Chondrocyte (in vitro differentiated cells): ENCODE data around the gene PHF5A. TPM values are rescaled to one million over a fixed set of nuclear protein-coding genes. Genes with fewer than 3 reads are reported as not detected.

ENCODE experiments used
- DNase-seq: peaks from one replicate; pipeline ENCODE4 v3.0.0; 2021; ENCODE audit warnings: mixed read lengths, low spot score
- H3K27ac Mint-ChIP-seq: one replicate; pipeline ENCODE4 v1.8.0; 2021; ENCODE audit warnings: mild to moderate bottlenecking, moderate library complexity, mixed read lengths; ENCODE audit not compliant: unreplicated experiment
- H3K27me3 Mint-ChIP-seq: 2 replicates; pipeline ENCODE4 v1.8.0; 2021; ENCODE audit warnings: low read depth, mixed read lengths
- H3K36me3 Mint-ChIP-seq: 2 replicates; pipeline ENCODE4 v1.8.0; 2021; ENCODE audit warnings: low read depth, mixed read lengths
- H3K4me1 Mint-ChIP-seq: 2 replicates; pipeline ENCODE4 v1.8.0; 2021; ENCODE audit warnings: low read depth, mild to moderate bottlenecking, mixed read lengths
- H3K4me3 Mint-ChIP-seq: one replicate; pipeline ENCODE4 v1.8.0; 2021; ENCODE audit warnings: mild to moderate bottlenecking, moderate library complexity, mixed read lengths; ENCODE audit not compliant: unreplicated experiment
- H3K9me3 Mint-ChIP-seq: 2 replicates; pipeline ENCODE4 v1.8.0; 2021; ENCODE audit warnings: low read depth, mixed read lengths
- CTCF ChIP-seq: fragments of 200-600 bp; sonication (generic); IDR thresholded peaks from 2 replicates; pipeline ENCODE4 v1.5.0; 2021; ENCODE audit warnings: antibody characterized with exemption, mild to moderate bottlenecking, moderate library complexity
- total RNA-seq: library from RNA; stranded (reverse); gene quantifications from 3 replicates; pipeline ENCODE4 v1.2.1, GENCODE V29; 2021

PHF5A gene
- total RNA-seq, 1 donor from 2014 or later = 26.8 TPM

DNA sequence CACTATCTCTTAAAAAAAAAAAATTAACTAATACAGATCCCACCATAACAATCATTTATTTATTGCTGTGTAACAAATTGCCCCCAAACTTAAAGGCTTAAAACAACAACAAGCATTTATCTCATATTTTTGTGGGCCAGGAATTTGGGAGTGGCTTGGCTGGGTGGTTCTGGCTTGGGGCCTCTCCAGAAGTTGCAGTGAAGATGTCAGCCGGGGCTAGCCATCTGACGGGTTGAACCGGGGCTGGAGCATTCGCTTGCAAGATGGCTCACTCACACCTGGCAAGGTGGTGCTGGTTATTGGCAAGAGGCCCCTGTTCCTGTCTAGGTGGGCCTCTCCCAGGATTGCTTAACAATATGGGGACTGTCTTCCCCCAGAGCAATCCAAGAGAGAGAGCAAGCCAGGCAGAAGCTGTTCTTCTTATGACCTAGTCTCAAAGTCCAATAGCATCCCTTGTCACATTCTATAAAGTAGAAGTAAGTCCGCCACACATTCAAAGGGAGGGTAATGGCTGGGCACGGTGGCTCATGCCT lies 29.9 kb upstream of the PHF5A start:
- Mint-ChIP-seq H3K4me3 (no peak overlapping the region), H3K9me3 (no peaks in the 10 kb centered on the region), H3K36me3 (peaks cover 13% of the 10 kb centered on the region), H3K27me3 (no peaks in the 10 kb centered on the region), H3K4me1 (no peaks in the 10 kb centered on the region), H3K27ac (no peak overlapping the region)
- no peak for DNase-seq
- TF ChIP-seq CTCF = no peak

DNA sequence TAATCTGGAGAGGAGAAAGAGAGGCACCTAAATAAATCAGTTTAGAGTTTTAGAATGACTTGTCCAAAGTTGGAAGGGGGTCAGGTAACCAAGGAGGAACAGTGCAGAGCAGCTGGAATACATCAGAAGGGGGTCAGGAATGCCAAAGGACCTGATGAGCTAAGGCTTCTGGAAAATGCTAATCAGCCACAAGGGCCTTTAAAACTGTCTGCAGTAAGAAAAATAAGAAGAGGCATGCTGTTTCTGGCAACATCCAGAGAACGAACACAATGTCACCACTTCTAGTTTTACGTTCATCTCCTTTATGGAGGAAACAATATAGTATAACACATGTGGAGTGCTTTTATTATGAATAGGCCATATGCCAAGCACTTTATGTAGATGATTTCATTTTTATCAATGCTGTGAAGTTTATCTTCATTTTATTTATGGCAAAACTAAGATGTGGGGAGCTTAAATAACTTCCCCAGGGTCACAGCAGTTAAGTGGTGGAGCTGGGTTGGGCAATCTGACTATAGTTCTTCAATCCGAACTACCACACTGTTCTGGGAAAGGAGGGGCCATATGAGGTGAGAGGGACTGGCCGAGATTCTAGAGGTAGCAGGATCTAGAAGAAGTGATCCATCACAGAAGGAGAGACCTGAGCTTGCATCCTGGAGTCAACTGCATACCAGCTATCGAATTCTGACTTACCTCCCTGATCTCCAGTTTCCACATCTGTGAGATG lies 23.0 kb upstream of the PHF5A start:
- DNase-seq = no peak
- peaks cover 14% of the 10 kb centered on the region for H3K4me1 Mint-ChIP-seq
- peaks cover 1% of the 10 kb centered on the region for H3K36me3 Mint-ChIP-seq
- H3K4me3 Mint-ChIP-seq = no peak overlapping the region
- TF ChIP-seq CTCF = no peak
- peak overlapping the region; percentile 84 for H3K27ac Mint-ChIP-seq
- H3K9me3 Mint-ChIP-seq = no peaks in the 10 kb centered on the region
- no peaks in the 10 kb centered on the region for H3K27me3 Mint-ChIP-seq

DNA sequence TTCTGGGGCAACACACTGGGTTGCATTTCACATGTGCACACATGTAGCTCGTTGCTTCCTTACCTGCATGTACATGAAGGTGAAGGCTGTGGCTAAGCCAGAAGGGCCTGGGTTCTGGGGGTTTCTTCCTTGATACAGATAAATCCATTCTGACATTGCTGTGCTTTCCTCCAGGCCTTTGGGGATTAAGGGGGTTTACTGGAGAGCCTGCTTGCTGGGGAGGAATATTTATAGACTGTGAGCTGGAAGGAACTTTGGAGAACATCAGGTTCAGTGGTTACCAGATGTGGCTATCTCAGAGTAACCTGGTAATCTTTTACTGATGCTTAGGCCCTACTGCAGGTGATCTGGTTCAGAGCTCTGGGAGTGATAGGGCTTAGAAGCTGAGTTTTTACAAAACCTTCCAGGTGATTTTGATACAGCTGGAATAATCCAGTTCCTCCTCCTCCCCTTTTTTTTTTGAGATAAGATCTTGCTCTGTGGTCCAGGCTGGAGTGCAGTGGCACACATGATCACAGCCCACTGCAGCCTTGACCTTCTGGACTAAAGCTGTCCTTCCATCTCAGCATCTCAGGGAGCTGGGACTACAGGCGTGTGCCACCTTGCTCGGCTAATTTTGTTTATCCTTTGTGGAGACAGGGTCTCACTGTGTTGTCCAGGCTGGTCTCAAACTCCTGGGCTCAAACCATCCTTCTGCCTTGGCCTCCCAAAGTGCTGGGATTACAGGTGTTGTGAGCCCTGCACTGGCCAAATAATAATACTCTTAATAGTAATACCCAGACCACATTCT lies 20.3 kb upstream of the PHF5A start:
- no peaks in the 10 kb centered on the region for H3K27me3 Mint-ChIP-seq
- H3K9me3 Mint-ChIP-seq = no peaks in the 10 kb centered on the region
- H3K4me3 Mint-ChIP-seq = no peak overlapping the region
- H3K36me3 Mint-ChIP-seq = peaks cover 1% of the 10 kb centered on the region
- H3K4me1 Mint-ChIP-seq = peaks cover 22% of the 10 kb centered on the region
- H3K27ac Mint-ChIP-seq = no peak overlapping the region
- DNase-seq = peak; percentile 12
- no peak for TF ChIP-seq CTCF

DNA sequence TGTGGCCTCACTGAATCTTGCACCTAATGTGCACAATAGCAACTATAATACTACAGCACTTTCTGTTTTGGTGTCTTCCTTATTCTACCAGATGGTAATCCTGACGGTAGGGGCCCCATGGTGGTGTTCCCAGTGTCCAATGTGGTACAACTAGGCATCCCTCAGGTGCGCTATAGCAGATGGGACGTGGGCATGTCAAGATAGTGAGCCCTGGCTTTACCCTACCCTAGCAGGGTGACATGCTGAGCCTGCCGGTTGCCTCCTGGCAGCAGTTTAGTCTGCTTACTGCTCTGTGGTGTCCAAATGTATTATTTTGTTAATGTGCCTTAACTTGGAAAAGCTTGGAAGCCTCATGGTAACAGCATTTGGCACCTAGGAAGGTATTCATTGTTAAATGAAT lies 19.6 kb upstream of the PHF5A start:
- H3K4me3 Mint-ChIP-seq = no peak overlapping the region
- H3K27me3 Mint-ChIP-seq = no peaks in the 10 kb centered on the region
- TF ChIP-seq CTCF = no peak
- peaks cover 29% of the 10 kb centered on the region for H3K4me1 Mint-ChIP-seq
- H3K9me3 Mint-ChIP-seq = no peaks in the 10 kb centered on the region
- H3K27ac Mint-ChIP-seq = no peak overlapping the region
- peak; percentile 29 for DNase-seq
- peaks cover 1% of the 10 kb centered on the region for H3K36me3 Mint-ChIP-seq
